ENCODE results near the gene SCGN. TPM values are rescaled to one million over a fixed set of nuclear protein-coding genes. Genes with fewer than 3 reads are reported as not detected.

The SCGN gene
- total and polyA plus RNA-seq, 9 of the 15 experiments (the other 6 are each of a cell fraction or from before 2014, with no cell fraction given) = not detected

DNA sequence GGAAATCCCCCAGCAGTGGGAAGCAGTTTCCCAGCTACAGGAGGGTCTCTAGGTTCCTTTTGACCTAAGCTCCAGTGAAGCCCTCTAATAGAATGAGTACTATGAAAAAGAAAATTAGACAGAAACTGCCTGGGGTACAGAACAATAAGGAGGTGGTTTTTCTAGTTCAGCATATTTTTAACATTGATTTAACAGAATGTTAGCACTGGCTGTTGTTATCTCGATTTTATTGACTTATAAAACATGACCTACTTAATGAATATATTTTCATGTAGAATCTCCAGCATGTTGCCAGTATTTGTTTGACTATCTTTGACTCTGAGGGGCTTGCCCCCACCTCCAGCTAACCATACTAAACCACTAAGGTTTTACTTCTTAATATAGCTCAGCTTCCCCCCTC, 19.6 kb downstream of the SCGN start:
- ATAC-seq (no peak), DNase-seq (ENCODE audit: extremely low read depth in 1 of 4, low spot score in 3 of 4) (no peak), FAIRE-seq (no peak)
- WGBS (ENCODE audit: insufficient coverage, low coverage, missing lambda C conversion rate) = 0% methylated on average over 1 of the region's 1 CpG
- no TSS peak for BruUV-seq (replicated peaks)
- no peak overlapping the region for H3K27ac ChIP-seq (ENCODE audit: extremely low read depth, low read depth, low read length)
- no peak overlapping the region for H3K9ac ChIP-seq (ENCODE audit: insufficient read depth in 1 of 2, low read depth in 2 of 2, low read length in 2 of 2)
- no peaks in the 10 kb centered on the region for H3K9me3 ChIP-seq (replicated peaks; ENCODE audit: control insufficient read depth, insufficient read depth, low read depth, low read length)
- intact Hi-C loops (cut with micrococcal nuclease) = loop anchor here (5.0 kb wide), 1 partner anchor 46 kb away; no protein-coding TSS in a partner anchor
- peaks cover 0 to 4% of the 10 kb centered on the region in 2 experiments; a peak in 2 of 5 replicates for H3K27me3 ChIP-seq (ENCODE audit: control insufficient read depth in 2 of 2, insufficient read depth in 2 of 2, low read length in 2 of 2)
- no peak overlapping the region for H3K4me2 ChIP-seq (ENCODE audit: insufficient read depth, low read length)
- ChIA-PET CTCF (ENCODE audit: low intra/inter-chr PET ratio) (no interaction called here), POLR2A (no interaction called here)
- H3K79me2 ChIP-seq (ENCODE audit: control insufficient read depth, insufficient read depth, low read length) = no peaks in the 10 kb centered on the region
- no peak overlapping the region for H2AFZ ChIP-seq (ENCODE audit: low read depth, low read length)
- in situ Hi-C loops (cut with MboI) = no loop called here
- no peaks in the 10 kb centered on the region for H4K20me1 ChIP-seq (replicated peaks; ENCODE audit: control insufficient read depth, insufficient read depth, low read length)
- H3K4me1 ChIP-seq (replicated peaks in 1 of 2; ENCODE audit: control insufficient read depth in 2 of 2, insufficient read depth in 2 of 2, low read length in 2 of 2) = no peaks in the 10 kb centered on the region
- no peak overlapping the region for H3K4me3 ChIP-seq
- H3K36me3 ChIP-seq (ENCODE audit: control insufficient read depth, insufficient read depth, low read length) = no peaks in the 10 kb centered on the region
- no peaks in the 10 kb centered on the region for H3K9me1 ChIP-seq (ENCODE audit: control insufficient read depth, insufficient read depth, low read length)
- TF ChIP-seq, protein P1, sequence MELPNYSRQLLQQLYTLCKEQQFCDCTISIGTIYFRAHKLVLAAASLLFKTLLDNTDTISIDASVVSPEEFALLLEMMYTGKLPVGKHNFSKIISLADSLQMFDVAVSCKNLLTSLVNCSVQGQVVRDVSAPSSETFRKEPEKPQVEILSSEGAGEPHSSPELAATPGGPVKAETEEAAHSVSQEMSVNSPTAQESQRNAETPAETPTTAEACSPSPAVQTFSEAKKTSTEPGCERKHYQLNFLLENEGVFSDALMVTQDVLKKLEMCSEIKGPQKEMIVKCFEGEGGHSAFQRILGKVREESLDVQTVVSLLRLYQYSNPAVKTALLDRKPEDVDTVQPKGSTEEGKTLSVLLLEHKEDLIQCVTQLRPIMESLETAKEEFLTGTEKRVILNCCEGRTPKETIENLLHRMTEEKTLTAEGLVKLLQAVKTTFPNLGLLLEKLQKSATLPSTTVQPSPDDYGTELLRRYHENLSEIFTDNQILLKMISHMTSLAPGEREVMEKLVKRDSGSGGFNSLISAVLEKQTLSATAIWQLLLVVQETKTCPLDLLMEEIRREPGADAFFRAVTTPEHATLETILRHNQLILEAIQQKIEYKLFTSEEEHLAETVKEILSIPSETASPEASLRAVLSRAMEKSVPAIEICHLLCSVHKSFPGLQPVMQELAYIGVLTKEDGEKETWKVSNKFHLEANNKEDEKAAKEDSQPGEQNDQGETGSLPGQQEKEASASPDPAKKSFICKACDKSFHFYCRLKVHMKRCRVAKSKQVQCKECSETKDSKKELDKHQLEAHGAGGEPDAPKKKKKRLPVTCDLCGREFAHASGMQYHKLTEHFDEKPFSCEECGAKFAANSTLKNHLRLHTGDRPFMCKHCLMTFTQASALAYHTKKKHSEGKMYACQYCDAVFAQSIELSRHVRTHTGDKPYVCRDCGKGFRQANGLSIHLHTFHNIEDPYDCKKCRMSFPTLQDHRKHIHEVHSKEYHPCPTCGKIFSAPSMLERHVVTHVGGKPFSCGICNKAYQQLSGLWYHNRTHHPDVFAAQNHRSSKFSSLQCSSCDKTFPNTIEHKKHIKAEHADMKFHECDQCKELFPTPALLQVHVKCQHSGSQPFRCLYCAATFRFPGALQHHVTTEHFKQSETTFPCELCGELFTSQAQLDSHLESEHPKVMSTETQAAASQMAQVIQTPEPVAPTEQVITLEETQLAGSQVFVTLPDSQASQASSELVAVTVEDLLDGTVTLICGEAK (IDR thresholded peaks at IDR 0.05) = no peak
- TF ChIP-seq, protein P1 (CRISPR knock-in tag; IDR thresholded peaks at IDR 0.05) = no peak
- TF ChIP-seq FOXM1 (IDR thresholded peaks at IDR 0.05; ENCODE audit: low read depth) (no peak), FOXM1 (CRISPR knock-in tag; IDR thresholded peaks at IDR 0.05; ENCODE audit: low read depth) (no peak), TAL1 (IDR thresholded peaks at IDR 0.05) (no peak), ZNF830 (CRISPR knock-in tag; IDR thresholded peaks at IDR 0.05) (no peak)
- TF ChIP-seq, protein P2, sequence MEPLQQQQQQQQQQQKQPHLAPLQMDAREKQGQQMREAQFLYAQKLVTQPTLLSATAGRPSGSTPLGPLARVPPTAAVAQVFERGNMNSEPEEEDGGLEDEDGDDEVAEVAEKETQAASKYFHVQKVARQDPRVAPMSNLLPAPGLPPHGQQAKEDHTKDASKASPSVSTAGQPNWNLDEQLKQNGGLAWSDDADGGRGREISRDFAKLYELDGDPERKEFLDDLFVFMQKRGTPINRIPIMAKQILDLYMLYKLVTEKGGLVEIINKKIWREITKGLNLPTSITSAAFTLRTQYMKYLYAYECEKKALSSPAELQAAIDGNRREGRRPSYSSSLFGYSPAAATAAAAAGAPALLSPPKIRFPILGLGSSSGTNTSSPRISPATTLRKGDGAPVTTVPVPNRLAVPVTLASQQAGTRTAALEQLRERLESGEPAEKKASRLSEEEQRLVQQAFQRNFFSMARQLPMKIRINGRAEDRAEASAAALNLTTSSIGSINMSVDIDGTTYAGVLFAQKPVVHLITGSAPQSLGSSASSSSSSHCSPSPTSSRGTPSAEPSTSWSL (CRISPR knock-in tag; IDR thresholded peaks at IDR 0.05; ENCODE audit: borderline replicate concordance) = no peak
- TF ChIP-seq, protein P3, sequence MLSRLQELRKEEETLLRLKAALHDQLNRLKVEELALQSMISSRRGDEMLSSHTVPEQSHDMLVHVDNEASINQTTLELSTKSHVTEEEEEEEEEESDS (CRISPR knock-in tag; IDR thresholded peaks at IDR 0.05) = no peak
- TF ChIP-seq, protein P4, sequence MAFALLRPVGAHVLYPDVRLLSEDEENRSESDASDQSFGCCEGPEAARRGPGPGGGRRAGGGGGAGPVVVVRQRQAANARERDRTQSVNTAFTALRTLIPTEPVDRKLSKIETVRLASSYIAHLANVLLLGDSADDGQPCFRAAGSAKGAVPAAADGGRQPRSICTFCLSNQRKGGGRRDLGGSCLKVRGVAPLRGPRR (CRISPR knock-in tag; IDR thresholded peaks at IDR 0.05) = no peak
- TF ChIP-seq, protein P5, sequence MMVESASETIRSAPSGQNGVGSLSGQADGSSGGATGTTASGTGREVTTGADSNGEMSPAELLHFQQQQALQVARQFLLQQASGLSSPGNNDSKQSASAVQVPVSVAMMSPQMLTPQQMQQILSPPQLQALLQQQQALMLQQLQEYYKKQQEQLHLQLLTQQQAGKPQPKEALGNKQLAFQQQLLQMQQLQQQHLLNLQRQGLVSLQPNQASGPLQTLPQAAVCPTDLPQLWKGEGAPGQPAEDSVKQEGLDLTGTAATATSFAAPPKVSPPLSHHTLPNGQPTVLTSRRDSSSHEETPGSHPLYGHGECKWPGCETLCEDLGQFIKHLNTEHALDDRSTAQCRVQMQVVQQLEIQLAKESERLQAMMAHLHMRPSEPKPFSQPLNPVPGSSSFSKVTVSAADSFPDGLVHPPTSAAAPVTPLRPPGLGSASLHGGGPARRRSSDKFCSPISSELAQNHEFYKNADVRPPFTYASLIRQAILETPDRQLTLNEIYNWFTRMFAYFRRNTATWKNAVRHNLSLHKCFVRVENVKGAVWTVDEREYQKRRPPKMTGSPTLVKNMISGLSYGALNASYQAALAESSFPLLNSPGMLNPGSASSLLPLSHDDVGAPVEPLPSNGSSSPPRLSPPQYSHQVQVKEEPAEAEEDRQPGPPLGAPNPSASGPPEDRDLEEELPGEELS (CRISPR knock-in tag; IDR thresholded peaks at IDR 0.05; ENCODE audit: borderline replicate concordance) = no peak

Measured in K562 (cell line).